ENCODE data around the gene RCVRN.

The RCVRN gene

DNA sequence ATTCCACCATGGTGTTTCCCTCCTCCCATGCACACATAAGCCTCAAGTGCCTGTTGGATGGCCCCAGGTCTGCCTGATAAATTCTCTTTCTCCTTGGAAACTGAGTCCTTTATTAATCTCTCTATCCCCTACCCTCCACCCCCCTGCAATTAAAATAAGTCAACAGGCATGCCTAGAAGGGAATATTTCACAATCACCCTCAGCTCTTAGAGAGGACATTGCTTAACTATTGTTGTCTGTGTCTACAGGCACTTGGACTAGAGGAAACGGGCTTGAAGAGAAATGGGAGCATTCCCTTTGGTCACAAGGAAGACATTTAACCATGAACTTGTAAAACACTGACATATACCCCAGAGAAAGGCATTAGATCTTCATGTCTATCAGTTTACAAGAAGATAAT is 39.5 kb downstream of the RCVRN start:
- no peaks in the 10 kb centered on the region for H3K27me3 Mint-ChIP-seq (ENCODE audit: low read depth)
- peaks cover 8% of the 10 kb centered on the region for H3K9me3 Mint-ChIP-seq
- no peak overlapping the region for H3K27ac Mint-ChIP-seq
- no peaks in the 10 kb centered on the region for H3K4me1 Mint-ChIP-seq (ENCODE audit: low read depth)
- no peak overlapping the region for H3K4me3 Mint-ChIP-seq
- H3K36me3 Mint-ChIP-seq (ENCODE audit: low read depth) = no peaks in the 10 kb centered on the region

DNA sequence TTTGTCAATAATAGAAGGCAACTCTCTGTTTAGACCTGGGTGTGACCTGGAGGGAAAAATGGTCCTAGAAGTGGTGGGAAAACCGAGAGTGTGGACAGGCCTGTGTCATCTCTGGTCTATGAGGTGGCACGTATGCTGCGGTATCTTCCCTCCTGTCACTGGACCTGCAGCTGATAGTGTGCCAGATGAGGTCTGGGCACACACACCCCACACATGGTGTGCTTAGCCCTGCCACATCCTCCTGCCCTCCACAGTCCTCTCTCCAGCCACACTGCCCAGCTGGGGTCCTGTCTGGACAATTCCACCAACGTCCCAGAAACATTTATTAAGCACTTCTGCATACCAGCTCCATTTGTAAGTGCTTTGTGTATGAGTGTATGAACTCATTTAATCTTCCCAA is 42.1 kb downstream of the RCVRN start:
- Mint-ChIP-seq H3K36me3 (ENCODE audit: low read depth) (no peaks in the 10 kb centered on the region), H3K4me1 (ENCODE audit: low read depth) (no peaks in the 10 kb centered on the region), H3K27me3 (ENCODE audit: low read depth) (no peaks in the 10 kb centered on the region), H3K27ac (no peak overlapping the region), H3K4me3 (no peak overlapping the region), H3K9me3 (peaks cover 8% of the 10 kb centered on the region)

DNA sequence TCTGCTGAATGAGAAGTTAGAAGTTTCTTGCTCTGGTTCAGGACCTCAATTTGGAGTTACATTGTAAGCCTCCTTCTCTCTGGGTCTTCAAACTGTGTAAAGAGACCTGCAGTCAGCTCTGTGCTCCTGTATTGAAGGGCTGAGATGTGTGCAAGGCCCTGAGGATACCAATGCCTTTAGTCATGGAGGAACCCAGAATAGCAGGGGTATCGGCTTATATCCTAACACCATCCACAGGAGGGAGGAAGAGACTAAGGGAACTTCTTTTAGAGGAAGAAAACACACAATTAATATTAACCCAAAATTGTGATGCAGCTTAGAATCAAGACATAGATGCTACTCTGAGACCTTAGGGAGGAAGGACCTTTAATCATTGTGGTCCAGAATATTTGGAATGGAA is 42.9 kb downstream of the RCVRN start:
- peaks cover 13% of the 10 kb centered on the region for H3K9me3 Mint-ChIP-seq
- no peaks in the 10 kb centered on the region for H3K36me3 Mint-ChIP-seq (ENCODE audit: low read depth)
- no peaks in the 10 kb centered on the region for H3K27me3 Mint-ChIP-seq (ENCODE audit: low read depth)
- H3K4me1 Mint-ChIP-seq (ENCODE audit: low read depth) = no peaks in the 10 kb centered on the region
- H3K27ac Mint-ChIP-seq = no peak overlapping the region
- H3K4me3 Mint-ChIP-seq = no peak overlapping the region

DNA sequence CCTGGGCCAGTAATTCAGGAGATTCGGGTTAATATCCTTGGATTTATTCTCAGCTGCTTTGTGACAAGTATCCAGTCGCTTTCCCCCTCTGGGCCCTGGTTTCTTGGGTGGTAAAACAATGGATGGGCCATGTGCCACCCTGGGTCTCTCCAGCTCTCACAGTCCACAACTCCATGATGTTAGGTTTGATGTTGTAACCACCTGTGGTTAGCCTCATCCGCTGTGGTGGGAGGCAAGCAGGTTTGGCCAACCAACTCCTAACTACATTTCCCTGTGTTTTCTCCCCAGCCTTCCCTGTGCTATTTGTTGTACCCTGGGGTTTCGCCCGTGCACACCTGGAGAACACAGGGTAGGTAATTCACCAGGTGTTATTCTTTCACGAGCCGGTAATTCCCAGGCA is 44.2 kb downstream of the RCVRN start:
- H3K36me3 Mint-ChIP-seq (ENCODE audit: low read depth) = no peaks in the 10 kb centered on the region
- no peak overlapping the region for H3K27ac Mint-ChIP-seq
- H3K4me1 Mint-ChIP-seq (ENCODE audit: low read depth) = no peaks in the 10 kb centered on the region
- H3K4me3 Mint-ChIP-seq = no peak overlapping the region
- peaks cover 13% of the 10 kb centered on the region for H3K9me3 Mint-ChIP-seq
- H3K27me3 Mint-ChIP-seq (ENCODE audit: low read depth) = no peaks in the 10 kb centered on the region

DNA sequence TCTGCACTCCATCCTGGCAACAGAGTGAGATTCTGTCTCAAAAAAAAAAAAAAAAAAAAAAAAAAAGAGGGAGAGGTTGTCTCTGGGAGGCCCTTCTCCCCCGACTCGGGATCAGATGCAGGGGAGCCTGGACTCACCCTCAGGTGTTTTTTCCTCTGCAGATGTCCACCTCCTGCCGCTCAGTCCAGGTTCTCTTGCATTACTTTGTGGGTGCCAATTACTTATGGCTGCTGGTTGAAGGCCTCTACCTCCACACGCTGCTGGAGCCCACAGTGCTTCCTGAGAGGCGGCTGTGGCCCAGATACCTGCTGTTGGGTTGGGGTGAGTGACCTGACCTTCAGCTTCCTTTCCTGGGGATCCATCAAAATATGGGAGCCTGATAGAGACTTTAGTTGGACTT is 45.3 kb downstream of the RCVRN start:
- Mint-ChIP-seq H3K4me3 (no peak overlapping the region), H3K36me3 (ENCODE audit: low read depth) (no peaks in the 10 kb centered on the region), H3K27me3 (ENCODE audit: low read depth) (no peaks in the 10 kb centered on the region), H3K9me3 (peaks cover 9% of the 10 kb centered on the region), H3K27ac (no peak overlapping the region), H3K4me1 (ENCODE audit: low read depth) (no peaks in the 10 kb centered on the region)

DNA sequence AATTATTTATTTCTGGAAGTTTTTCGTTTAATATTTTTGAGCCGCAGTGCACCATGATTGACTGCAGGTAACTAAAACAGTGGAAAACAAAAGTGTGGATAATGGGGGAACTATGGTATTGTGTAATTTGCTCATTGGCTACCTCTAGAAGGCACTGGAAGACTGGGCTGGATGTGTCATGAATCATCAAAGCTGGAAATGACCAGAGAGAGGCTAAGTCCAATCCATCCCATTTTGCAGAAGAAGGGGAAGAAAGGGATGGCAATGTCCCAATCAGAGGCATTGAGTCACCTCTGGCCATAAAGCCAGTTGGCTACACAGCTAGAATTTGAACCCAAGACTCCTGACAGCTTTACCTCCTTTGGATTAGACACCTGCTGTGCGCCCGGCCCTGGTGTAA is 50.0 kb downstream of the RCVRN start:
- no peaks in the 10 kb centered on the region for H3K27me3 Mint-ChIP-seq (ENCODE audit: low read depth)
- no peak overlapping the region for H3K4me3 Mint-ChIP-seq
- peaks cover 4% of the 10 kb centered on the region for H3K9me3 Mint-ChIP-seq
- H3K36me3 Mint-ChIP-seq (ENCODE audit: low read depth) = no peaks in the 10 kb centered on the region
- no peaks in the 10 kb centered on the region for H3K4me1 Mint-ChIP-seq (ENCODE audit: low read depth)
- no peak overlapping the region for H3K27ac Mint-ChIP-seq

DNA sequence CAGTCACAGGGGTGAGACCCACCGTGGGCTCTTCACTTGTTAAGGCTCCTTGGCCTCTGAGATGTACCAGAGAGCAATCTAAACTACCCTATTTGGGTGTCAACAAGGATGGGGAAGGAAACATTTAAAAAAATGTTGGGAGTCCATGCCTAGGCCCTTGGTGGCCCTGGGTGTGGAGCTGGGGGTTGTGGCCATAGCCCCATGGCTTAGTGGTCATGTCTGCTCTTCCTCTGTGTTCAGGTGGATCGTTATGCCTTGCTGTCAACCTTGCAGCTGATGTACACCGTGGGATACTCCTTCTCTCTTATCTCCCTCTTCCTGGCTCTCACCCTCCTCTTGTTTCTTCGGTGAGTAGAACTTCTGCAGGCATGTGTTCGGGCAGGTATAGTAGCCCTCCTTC is 50.8 kb downstream of the RCVRN start:
- no peak overlapping the region for H3K4me3 Mint-ChIP-seq
- no peaks in the 10 kb centered on the region for H3K27me3 Mint-ChIP-seq (ENCODE audit: low read depth)
- peaks cover 4% of the 10 kb centered on the region for H3K9me3 Mint-ChIP-seq
- no peaks in the 10 kb centered on the region for H3K36me3 Mint-ChIP-seq (ENCODE audit: low read depth)
- H3K27ac Mint-ChIP-seq = no peak overlapping the region
- H3K4me1 Mint-ChIP-seq (ENCODE audit: low read depth) = no peaks in the 10 kb centered on the region

DNA sequence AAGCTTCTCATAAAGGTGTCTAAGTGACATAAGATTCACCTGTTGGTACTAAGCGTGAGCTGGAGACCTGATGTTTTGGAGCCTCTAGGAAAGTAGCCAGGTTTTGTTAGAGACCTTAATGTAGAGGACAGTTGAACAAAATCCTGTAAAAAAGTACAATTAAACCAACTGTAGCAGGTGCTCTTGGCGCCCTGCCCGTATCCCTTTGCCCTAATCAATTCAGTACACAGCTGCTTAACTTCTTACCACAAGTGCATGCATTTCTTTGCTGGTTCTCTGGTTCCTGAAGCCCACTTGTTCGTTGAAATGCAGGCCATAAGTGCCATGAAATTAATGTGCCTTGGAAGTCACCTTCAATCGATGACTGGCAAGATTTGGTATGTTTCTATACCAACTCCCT is 54.9 kb downstream of the RCVRN start:
- H3K27ac Mint-ChIP-seq = no peak overlapping the region
- H3K27me3 Mint-ChIP-seq (ENCODE audit: low read depth) = no peaks in the 10 kb centered on the region
- H3K4me1 Mint-ChIP-seq (ENCODE audit: low read depth) = no peaks in the 10 kb centered on the region

More for the DNA sequence above, 54.9 kb downstream of the RCVRN start:
- Mint-ChIP-seq H3K36me3 (ENCODE audit: low read depth) (no peaks in the 10 kb centered on the region), H3K4me3 (no peak overlapping the region), H3K9me3 (no peaks in the 10 kb centered on the region)
